Fibroblast of peridontal ligament (primary cell): ENCODE data around the gene PDGFD.
A peak's percentile ranks its signal among the peaks of the same experiment; 100 is the strongest.
"Not testable (repeated sequence)": the region's sequence is repeated elsewhere in the genome, so short reads cannot be mapped to it uniquely, and the experiment has no call there.

ENCODE experiments used
- DNase-seq: peaks from one replicate; pipeline ENCODE4 v3.0.0-alpha.2; 2010; ENCODE audit errors: extremely low read depth

Gene PDGFD

DNA sequence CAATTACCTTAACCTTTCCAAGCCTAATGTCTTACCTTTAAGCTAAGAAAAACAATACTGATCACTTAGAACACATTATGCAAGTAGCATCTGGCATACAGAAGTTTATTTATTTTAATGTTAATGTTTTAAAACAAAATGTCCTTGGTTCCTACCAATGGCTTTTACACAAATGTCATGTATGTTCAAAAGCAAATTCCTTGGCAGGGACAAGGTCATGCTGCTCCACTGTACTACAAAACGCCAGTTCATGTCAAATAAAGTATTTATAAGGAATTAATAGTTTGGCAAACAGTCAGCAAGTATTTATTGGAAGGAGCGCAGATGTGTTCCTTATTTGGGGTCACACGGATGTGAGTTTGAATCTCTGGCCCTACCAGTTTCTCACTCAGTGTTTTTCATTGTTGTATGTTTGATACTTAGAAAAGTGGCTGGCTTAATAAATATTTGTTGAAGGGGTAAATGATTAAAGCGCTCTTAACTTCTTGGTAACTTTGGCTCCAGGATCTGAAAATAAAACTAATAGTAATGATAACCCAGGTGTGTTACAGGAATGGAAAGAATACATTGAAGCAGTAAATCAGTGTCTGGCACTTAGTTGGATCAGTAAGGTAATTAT, 108.9 kb downstream of the PDGFD start:
- DNase-seq, result no peak

DNA sequence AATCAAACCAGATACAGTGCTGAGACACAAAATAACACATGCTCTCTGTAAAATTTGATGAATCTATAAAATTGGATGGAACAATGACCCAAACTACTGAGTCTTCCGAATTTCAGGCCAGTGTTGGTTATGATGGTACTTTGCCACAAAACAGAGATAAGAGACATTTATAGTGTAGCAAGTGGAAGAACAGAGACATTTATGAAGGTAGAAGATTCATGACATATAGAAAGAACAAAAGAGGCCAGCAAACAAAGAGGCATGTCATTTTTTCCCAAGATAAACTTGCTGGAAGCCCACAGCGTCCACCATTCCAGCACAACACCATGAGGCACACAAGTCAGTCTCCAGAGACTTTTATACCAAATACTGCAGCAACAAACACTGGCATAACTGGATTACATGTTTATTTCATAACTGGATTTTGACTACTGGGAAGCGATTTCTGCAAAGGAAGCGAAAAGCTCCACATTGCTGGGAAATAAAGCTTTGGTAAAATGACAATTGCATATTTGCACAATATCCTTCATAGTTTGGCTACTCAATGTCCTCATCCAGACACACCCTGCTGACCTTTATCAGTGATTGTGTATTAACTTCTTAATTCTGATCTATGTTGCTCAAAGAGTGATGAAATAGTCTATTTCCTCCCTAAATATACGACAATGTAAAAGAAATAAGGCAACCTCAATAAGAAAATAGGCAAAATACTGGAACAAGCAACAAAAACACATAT, 110.0 kb downstream of the PDGFD start:
- no peak for DNase-seq

DNA sequence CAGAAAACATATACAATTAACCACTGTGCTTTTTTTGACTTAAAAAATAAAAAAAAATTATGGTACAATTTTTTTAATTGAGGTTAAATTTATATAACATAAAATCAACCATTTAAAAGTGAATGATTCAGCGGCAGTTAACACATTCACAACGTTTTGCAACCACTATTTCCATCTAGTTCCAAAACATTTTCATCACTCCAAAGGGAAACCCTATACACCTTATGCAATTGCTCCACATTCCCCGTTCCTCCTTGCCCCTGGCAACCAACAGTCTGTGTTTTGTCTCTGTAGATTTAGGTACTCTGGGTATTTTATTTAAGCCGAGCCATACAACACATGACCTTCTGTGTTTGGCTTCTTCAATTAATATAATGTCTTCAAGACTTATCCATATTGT, 112.2 kb downstream of the PDGFD start:
- peak; percentile 15 for DNase-seq

DNA sequence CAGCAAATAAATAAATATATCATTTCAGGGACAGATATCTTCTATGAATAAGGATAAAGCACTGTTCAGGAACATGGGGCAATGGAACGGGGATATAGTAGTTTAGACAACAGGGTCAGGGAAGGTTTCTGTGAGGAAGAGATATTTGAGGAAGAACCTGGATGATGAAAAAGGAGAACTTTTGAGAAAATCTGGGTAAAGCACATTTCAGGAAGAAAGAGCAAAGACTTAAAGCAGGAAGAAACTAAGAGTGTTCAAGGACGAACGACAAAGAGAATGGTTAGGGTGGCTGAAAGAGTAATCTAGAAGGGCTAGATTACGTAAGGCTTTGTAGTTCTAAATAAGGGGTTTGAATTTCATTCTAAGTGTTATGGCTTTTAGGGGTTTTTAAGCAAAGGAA, 114.8 kb downstream of the PDGFD start:
- no peak for DNase-seq

DNA sequence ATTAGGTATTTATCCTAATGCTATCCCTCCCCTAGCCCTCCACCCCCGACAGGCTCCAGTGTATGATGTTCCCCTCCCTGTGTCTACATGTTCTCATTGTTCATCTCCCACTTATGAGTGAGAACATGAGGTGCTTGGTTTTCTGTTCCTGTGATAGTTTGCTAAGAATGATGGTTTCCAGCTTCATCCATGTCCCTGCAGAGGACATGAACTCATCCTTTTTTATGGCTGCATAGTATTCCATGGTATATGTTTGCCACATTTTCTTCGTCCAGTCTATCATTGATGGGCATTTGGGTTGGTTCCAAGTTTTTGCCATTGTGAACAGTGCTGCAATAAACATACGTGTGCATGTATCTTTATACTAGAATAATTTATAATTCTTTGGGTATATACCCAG, 117.1 kb downstream of the PDGFD start:
- DNase-seq, result not testable (repeated sequence)

DNA sequence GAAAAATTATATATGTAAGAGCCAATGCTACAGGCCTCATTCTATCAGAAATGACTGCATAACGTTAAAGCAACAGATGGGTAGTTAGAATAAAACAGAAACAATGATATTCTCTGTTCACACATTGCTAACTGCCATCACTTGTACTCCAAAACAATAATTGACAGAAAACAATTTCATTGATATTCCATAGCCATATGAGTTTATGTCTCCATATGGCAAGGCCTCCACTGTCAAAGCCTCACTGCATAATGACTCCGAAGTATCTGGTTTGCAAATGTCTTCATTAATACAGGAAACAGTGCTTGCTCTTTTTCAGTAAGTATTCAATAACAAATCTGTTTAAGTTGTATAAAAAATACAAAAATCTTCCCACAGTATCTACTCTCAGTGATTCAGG, 117.6 kb downstream of the PDGFD start:
- no peak for DNase-seq

DNA sequence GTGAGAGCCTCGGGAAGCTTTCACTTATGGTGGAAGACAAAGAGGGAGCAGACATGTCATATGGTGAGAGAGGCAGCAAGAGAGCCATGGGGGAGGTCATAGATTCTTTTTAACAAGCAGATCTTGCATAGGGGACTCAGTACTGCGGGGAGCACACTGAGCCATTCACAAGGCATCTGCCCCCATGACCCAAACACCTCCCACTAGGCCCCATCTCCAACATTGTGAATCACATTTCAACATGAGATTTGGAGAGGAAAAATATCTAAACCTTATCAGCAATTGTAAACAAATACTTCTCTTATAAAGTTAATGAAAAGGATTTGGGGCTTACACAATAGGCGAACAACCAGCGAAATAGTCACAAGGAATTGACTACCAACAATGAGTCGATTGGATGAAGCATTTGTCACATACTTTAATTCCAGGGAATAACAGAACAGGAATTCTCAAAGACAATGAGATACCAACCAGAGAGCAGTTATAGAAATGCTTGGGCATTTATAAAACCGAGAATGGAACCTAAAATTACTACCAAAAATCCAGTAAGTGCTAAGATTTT, 120.2 kb downstream of the PDGFD start:
- no peak for DNase-seq

DNA sequence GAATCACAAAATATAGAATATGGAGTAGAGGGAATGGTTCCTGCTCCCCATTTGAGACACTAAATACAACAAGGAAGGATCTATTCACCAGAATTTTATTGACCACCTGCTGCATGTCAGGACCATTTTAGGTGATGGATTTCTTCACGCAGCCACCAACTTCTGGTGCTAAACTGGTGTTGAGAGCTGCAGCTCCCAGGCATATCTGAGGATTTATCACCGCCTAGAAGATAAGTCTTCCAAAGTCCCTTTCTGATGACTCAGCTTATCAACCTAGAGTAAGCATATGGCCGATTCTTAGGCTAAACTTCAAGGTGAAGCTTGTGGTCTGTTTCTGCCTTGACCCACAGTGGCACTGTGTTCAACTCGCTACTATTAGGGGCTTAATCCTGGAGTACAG, 120.8 kb downstream of the PDGFD start:
- no peak for DNase-seq

DNA sequence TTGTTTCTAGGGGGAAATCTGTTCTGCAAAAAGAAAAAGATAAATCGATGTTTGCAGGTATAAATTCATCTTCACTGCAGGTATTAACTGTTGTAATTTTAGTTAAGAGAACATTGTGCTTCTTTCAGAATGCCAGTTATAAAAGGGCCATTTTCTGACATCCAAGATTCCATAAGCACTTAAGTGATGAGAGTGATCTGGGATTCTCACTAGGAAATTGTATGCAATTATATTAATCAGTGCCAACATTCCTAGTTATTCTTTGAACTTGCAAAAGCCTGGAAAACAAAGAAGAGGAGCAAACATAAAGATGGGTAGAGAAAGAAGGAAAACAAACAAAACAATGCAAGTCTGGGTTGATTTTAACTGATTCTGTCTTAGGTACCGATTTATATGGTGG, 122.2 kb downstream of the PDGFD start:
- no peak for DNase-seq

DNA sequence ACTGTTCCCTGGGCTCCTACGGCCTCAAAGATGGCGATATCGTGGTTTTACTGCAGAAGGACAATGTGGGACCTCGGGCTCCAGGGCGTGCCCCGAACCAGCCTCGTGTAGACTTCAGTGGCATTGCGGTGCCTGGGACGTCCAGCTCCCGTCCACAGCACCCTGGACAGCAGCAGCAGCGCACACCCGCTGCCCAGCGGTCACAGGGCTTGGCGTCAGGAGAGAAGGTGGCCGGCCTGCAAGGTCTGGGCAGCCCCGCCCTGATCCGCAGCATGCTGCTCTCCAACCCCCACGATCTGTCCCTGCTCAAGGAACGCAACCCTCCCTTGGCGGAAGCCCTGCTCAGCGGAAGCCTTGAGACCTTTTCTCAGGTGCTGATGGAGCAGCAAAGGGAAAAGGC, 127.0 kb downstream of the PDGFD start:
- no peak for DNase-seq

DNA sequence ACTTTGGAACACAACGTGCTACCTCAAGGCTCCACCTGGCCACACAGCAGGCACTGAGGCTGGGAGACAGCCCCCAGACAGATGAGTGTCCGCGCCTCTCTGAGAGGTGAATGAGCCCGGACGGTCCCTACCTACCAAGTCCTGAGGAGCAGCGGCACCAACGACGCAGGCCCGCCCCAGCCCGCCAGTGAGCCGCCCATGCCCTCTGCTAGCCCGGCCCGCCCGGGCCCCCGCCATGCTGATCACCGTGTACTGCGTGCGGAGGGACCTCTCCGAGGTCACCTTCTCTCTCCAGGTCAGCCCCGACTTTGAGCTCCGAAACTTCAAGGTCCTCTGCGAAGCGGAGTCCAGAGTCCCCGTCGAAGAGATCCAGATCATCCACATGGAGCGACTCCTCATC, 127.4 kb downstream of the PDGFD start, which contains the start of gene DDI1:
DDI1 (plus strand) TSS at position 53 of the 400 bp plus-strand sequence; CDS start at position 236, 183 bp downstream.
- DNase-seq, result no peak

DNA sequence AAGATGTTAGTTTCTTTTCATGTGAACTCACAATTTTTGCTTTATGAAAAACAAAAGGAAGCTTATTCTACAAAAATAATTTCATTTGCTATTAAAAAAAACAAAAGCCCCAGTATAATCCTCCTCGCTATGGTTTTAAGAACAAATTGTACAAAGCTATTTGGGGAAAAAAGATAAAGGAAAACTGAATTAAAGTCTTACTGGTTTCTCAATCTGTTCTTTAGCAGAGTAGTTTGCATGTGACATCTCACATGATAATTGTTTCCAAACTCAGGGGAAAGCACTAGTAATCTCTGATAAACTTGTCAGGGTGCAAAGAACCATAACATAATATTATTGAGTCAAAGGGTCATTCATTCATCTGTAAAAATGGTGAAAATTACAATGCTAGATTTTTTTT, 130.4 kb downstream of the PDGFD start:
- DNase-seq, result peak; percentile 26

DNA sequence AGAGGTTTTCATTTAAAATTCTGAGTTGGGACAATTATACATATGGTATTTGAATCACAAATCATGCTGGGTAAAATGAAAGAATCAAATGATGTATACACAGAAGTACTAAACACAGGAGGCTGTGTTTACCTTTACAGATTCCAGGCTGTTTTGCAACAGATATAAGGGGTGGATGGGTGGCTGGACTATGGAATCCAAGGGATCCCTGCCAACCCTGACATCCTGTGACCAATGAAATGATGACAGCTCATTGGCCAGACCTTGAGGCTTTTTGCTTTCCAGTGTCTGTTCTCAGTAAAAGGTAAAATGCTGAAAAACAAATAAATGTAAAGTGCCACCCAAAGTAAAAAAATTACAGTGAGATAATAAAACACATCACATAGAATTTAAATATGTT, 130.8 kb downstream of the PDGFD start:
- peak; percentile 84 for DNase-seq

DNA sequence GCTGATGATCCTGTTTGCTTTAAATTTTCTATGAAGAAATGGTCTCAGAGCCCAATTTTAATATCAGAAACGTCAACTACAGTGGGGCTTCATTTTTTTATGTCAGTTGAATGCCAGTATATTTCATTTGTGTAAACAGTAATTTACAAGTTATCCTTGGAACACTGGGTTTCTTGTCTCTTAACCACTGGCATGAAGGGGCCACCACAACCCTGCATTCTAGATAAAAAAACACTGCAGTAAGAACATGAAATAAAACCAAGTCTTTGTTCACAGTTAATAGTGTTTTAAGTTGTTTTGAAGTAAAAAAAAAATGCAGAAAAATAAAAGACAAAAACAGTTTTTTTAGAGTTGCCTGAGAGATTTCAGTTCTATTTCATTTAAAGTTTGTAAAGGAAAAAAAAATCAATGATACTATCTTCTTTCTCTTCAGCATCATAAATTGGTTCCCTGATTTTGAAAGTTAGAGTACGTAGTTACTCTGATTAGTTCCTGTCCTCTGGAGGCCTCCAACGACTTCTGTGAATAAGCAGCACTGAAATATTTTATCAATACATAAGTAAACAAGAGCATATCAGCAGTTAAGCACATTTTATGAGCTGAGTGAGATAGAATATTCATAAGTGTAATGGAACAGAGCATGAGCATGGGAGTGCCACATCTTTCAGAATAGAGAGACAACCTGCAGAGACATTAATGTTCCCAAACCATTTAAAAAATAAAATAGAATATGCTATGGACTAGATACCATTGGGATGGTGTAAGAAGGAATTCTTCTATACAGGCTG, 135.3 kb downstream of the PDGFD start:
- DNase-seq, result peak; percentile 60

DNA sequence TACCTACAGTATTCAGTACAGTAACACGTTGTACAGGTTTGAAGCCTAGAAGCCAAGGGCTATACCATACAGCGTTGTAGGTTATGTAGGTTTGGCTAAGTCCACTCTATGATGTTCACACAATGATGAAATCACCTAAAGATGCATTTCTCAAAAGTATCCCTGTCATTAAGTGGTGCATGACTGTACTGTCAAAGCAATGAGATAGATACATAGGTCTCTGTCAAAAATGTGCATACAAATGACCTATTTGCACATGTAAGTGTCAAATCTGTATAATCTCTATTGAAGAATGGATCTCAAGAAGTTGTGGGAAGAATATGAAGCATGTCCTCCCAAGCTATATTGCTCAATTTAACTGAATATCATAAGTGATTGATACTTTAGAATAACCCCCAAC, 139.4 kb downstream of the PDGFD start:
- no peak for DNase-seq

DNA sequence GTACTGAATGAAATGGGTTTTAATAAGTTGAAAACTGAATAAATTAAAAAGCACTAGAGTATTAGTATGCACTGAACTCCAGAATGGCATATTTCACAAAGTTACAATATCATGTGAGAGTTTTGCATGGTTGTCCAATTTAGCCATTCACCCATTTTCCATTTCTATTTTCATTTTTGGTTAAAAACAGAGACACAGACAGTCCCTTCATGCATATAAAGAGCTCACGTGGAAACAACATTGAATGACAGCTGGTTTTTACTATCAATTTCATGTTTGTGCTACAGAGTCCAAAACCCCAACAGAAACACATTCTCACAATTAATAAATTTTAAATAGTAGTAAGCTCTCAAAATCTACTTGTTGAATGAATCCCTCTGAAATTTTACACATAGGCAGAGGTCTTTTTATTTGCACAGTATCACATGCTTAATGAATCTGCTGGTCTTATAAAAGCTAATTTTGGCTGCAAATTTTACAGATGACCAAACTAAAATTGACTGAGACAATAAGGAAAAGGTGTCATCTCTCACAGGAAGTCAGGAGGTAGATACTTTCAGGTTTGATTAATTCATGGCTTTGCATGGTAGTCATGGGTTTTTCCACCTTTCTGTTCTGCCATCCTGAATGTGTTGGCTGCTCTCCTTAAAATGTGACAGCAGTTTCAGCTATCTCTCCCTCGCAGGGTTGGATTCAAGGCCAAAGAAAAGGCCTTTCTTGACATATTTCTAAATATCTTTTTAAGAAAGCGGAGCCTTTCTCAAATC, 148.1 kb downstream of the PDGFD start:
- DNase-seq, result no peak

DNA sequence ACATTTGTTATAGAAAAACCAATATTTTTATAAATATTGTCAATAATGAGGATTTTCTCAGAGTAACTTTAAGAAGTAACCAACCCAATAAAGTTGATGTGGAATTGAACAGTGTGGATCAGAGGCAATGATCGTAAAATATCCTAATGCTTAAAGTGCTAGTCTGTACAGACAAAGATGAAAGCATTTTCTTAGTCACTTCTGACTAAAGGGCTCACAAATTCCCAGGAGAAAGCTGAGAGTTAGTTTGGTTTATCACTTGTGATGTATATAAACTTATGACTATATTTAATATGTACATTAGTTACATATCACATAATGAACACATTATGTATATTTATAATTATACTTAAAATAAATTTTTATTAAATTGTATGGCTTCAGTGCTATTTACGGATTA, 152.9 kb downstream of the PDGFD start:
- no peak for DNase-seq

DNA sequence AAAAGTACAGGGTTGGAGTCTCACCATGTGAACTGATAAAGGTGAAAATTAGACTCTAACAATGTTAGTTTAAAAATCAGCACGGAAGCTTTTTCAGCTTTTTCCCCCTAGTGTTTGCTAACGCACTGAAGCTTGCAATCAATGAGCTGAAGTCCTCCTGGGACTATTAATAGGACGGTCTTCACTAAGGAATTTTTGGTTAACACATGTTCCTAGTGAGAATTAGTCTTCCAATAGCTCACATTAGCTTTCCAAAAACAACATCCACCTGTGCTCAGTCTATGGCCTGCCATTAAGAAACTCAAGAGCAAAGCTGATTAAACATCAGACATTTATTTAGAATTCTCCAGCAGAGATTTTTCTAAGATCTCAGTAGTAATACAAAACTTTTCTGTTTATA, 154.2 kb downstream of the PDGFD start:
- DNase-seq, result no peak

DNA sequence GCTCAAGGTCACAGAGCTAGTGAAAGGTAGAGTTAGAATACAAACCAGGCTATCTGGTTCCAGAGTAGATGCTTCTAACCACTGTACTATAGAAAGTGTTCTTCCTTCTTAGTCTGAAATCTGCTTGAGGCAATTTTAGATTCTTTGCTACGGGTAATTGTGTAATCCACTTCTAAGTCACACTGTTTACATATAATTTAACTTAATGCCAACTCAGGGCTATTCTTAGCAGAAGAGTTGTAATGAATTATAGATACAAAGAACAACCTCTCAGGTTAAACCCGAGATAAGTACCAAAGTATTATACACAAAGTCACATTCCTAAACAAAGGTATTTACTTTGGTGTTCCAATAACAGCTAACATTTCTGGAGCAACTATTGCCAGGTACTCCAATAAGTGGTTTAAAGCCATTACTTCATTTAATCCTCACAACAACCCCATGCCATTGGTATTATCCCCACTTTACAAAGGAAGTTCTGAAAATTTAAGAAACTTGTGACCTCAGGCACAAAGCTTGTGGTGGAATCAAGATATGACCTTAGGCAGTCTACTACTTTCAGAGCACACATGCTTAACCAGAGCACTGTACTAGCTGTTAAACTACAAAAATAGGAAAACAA, 158.6 kb downstream of the PDGFD start:
- DNase-seq, result peak; percentile 69

DNA sequence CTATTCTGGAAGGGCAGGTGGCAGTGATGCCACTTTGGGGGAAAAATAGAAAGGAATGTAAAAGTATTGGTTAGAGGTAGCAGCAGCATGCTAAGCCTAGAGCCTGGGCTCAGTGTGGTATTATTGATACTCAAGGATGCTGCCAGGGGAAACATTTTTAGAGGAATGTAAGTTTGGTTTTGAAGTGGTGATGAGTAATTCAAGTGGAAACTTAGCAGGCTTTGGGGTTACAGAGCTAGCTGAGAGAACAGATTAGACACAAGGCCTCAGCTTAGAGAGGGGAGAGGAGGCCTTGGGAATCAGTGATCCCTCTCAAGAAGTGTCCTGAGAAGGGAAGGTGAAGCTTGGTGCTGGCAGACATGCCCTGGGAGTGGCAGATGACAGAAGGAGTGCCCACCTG, 160.5 kb downstream of the PDGFD start:
- peak; percentile 80 for DNase-seq

DNA sequence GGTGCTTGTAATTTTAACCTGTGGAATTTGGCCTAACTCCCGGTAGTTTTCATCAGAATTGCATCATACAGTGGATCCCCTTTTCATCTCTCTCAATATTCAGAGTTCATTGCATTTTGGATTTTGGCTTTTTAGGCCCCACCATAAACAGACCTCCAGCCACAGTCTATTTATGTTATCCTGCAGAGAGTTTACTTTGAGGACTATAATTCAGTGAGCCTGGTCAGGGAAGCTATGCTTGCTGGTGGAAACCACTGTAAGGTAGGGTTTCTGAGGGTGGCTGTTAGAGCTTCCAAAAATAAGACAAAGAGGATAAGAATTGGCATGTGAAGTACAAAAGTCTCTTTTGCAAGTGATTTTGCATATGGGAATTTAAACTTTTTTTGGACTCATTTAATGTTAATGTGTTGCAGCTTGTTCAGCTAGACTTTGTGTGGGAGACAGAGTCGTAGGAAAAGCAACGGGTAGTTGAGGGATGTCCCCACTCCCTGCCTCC, 162.3 kb downstream of the PDGFD start:
- peak; percentile 83 for DNase-seq
